Measurements from ENCODE around the gene INTS14. TPM values are rescaled to one million over a fixed set of nuclear protein-coding genes. Genes with fewer than 3 reads are reported as not detected.

INTS14 gene
- 33.3 TPM for polyA plus RNA-seq (2013, experiment 1 of 2)
- polyA plus RNA-seq (2013, experiment 2 of 2), result 31.6 TPM

GRCh38 chr15:65610871-65611718 is at the start of gene INTS14:
TSS of gene INTS14 (minus strand) at chr15:65611131. CDS start at chr15:65607380, 3,751 bp downstream.
- H3K4me1 ChIP-seq (ENCODE audit: insufficient read depth, low read length), result peaks cover 9% of the 10 kb centered on the region
- WGBS, result under 1% methylated on average over 64 of the region's 64 CpGs
- peak within 1 kb of the TSS; percentile 93 for H3K9ac ChIP-seq (ENCODE audit: low read depth, low read length)
- no peaks in the 10 kb centered on the region for H3K9me3 ChIP-seq (ENCODE audit: insufficient read depth, low read depth, low read length)
- no peaks in the 10 kb centered on the region for H3K27me3 ChIP-seq (ENCODE audit: insufficient read depth, low read length)
- peaks cover 12% of the 10 kb centered on the region for H3K36me3 ChIP-seq (ENCODE audit: insufficient read depth, low read length)
- H3K4me3 ChIP-seq (ENCODE audit: low read length), result peak within 1 kb of the TSS; percentile 86
- H3K27ac ChIP-seq (ENCODE audit: low read depth, low read length), result peak within 1 kb of the TSS; percentile 81

- H3K27ac ChIP-seq (ENCODE audit: low read depth, low read length), result no peak overlapping the region
- H3K4me1 ChIP-seq (ENCODE audit: insufficient read depth, low read length), result no peaks in the 10 kb centered on the region
- H3K4me3 ChIP-seq (ENCODE audit: low read length), result no peak overlapping the region
- no peaks in the 10 kb centered on the region for H3K9me3 ChIP-seq (ENCODE audit: insufficient read depth, low read depth, low read length)
- 94% methylated on average over 4 of the region's 4 CpGs for WGBS
- no peaks in the 10 kb centered on the region for H3K27me3 ChIP-seq (ENCODE audit: insufficient read depth, low read length)
- H3K36me3 ChIP-seq (ENCODE audit: insufficient read depth, low read length), result no peaks in the 10 kb centered on the region
- no peak overlapping the region for H3K9ac ChIP-seq (ENCODE audit: low read depth, low read length)
These were observed 48.6 kb upstream of the INTS14 start for GRCh38 chr15:65659502-65660052.

- H3K4me1 ChIP-seq (ENCODE audit: insufficient read depth, low read length), result no peaks in the 10 kb centered on the region
- H3K27ac ChIP-seq (ENCODE audit: low read depth, low read length), result no peak overlapping the region
- no peaks in the 10 kb centered on the region for H3K27me3 ChIP-seq (ENCODE audit: insufficient read depth, low read length)
- no peak overlapping the region for H3K9ac ChIP-seq (ENCODE audit: low read depth, low read length)
- H3K9me3 ChIP-seq (ENCODE audit: insufficient read depth, low read depth, low read length), result no peaks in the 10 kb centered on the region
- 88% methylated on average over 3 of the region's 4 CpGs for WGBS
- no peak overlapping the region for H3K4me3 ChIP-seq (ENCODE audit: low read length)
- H3K36me3 ChIP-seq (ENCODE audit: insufficient read depth, low read length), result no peaks in the 10 kb centered on the region
These were observed 44.5 kb upstream of the INTS14 start for GRCh38 chr15:65655457-65655856.

- H3K4me1 ChIP-seq (ENCODE audit: insufficient read depth, low read length), result no peaks in the 10 kb centered on the region
- H3K4me3 ChIP-seq (ENCODE audit: low read length), result no peak overlapping the region
- H3K27me3 ChIP-seq (ENCODE audit: insufficient read depth, low read length), result no peaks in the 10 kb centered on the region
- no peaks in the 10 kb centered on the region for H3K36me3 ChIP-seq (ENCODE audit: insufficient read depth, low read length)
- H3K9me3 ChIP-seq (ENCODE audit: insufficient read depth, low read depth, low read length), result no peaks in the 10 kb centered on the region
- H3K9ac ChIP-seq (ENCODE audit: low read depth, low read length), result no peak overlapping the region
- no peak overlapping the region for H3K27ac ChIP-seq (ENCODE audit: low read depth, low read length)
- 94% methylated on average over 1 of the region's 1 CpG for WGBS
These were observed 44.1 kb upstream of the INTS14 start for GRCh38 chr15:65655026-65655425.

GRCh38 chr15:65653801-65654521 is 43.0 kb upstream of the INTS14 start:
- no peaks in the 10 kb centered on the region for H3K4me1 ChIP-seq (ENCODE audit: insufficient read depth, low read length)
- no peak overlapping the region for H3K27ac ChIP-seq (ENCODE audit: low read depth, low read length)
- H3K36me3 ChIP-seq (ENCODE audit: insufficient read depth, low read length), result no peaks in the 10 kb centered on the region
- H3K9me3 ChIP-seq (ENCODE audit: insufficient read depth, low read depth, low read length), result no peaks in the 10 kb centered on the region
- no peak overlapping the region for H3K9ac ChIP-seq (ENCODE audit: low read depth, low read length)
- no peaks in the 10 kb centered on the region for H3K27me3 ChIP-seq (ENCODE audit: insufficient read depth, low read length)
- 98% methylated on average over 5 of the region's 5 CpGs for WGBS
- H3K4me3 ChIP-seq (ENCODE audit: low read length), result no peak overlapping the region

GRCh38 chr15:65653341-65653740 is 42.4 kb upstream of the INTS14 start:
- no peak overlapping the region for H3K4me3 ChIP-seq (ENCODE audit: low read length)
- no peaks in the 10 kb centered on the region for H3K36me3 ChIP-seq (ENCODE audit: insufficient read depth, low read length)
- no peak overlapping the region for H3K9ac ChIP-seq (ENCODE audit: low read depth, low read length)
- no peak overlapping the region for H3K27ac ChIP-seq (ENCODE audit: low read depth, low read length)
- no peaks in the 10 kb centered on the region for H3K4me1 ChIP-seq (ENCODE audit: insufficient read depth, low read length)
- H3K27me3 ChIP-seq (ENCODE audit: insufficient read depth, low read length), result no peaks in the 10 kb centered on the region
- H3K9me3 ChIP-seq (ENCODE audit: insufficient read depth, low read depth, low read length), result no peaks in the 10 kb centered on the region

- Histone ChIP-seq H3K27ac (ENCODE audit: low read depth, low read length) (no peak overlapping the region), H3K36me3 (ENCODE audit: insufficient read depth, low read length) (no peaks in the 10 kb centered on the region), H3K4me1 (ENCODE audit: insufficient read depth, low read length) (no peaks in the 10 kb centered on the region), H3K27me3 (ENCODE audit: insufficient read depth, low read length) (no peaks in the 10 kb centered on the region), H3K9me3 (ENCODE audit: insufficient read depth, low read depth, low read length) (no peaks in the 10 kb centered on the region), H3K9ac (ENCODE audit: low read depth, low read length) (no peak overlapping the region), H3K4me3 (ENCODE audit: low read length) (no peak overlapping the region)
- WGBS, result 91% methylated on average over 10 of the region's 11 CpGs
These were observed 41.2 kb upstream of the INTS14 start for GRCh38 chr15:65651831-65652749.

GRCh38 chr15:65651042-65651322 is 40.1 kb upstream of the INTS14 start:
- Histone ChIP-seq H3K9me3 (ENCODE audit: insufficient read depth, low read depth, low read length) (no peaks in the 10 kb centered on the region), H3K4me3 (ENCODE audit: low read length) (no peak overlapping the region), H3K9ac (ENCODE audit: low read depth, low read length) (no peak overlapping the region), H3K27ac (ENCODE audit: low read depth, low read length) (no peak overlapping the region), H3K27me3 (ENCODE audit: insufficient read depth, low read length) (no peaks in the 10 kb centered on the region), H3K36me3 (ENCODE audit: insufficient read depth, low read length) (no peaks in the 10 kb centered on the region), H3K4me1 (ENCODE audit: insufficient read depth, low read length) (no peaks in the 10 kb centered on the region)
- WGBS, result 100% methylated on average over 1 of the region's 1 CpG

- H3K27ac ChIP-seq (ENCODE audit: low read depth, low read length), result no peak overlapping the region
- no peaks in the 10 kb centered on the region for H3K4me1 ChIP-seq (ENCODE audit: insufficient read depth, low read length)
- no peak overlapping the region for H3K4me3 ChIP-seq (ENCODE audit: low read length)
- no peaks in the 10 kb centered on the region for H3K36me3 ChIP-seq (ENCODE audit: insufficient read depth, low read length)
- H3K9me3 ChIP-seq (ENCODE audit: insufficient read depth, low read depth, low read length), result no peaks in the 10 kb centered on the region
- WGBS, result 94% methylated on average over 12 of the region's 12 CpGs
- no peaks in the 10 kb centered on the region for H3K27me3 ChIP-seq (ENCODE audit: insufficient read depth, low read length)
- no peak overlapping the region for H3K9ac ChIP-seq (ENCODE audit: low read depth, low read length)
These were observed 39.5 kb upstream of the INTS14 start for GRCh38 chr15:65650312-65651041.

GRCh38 chr15:65646486-65646885 is 35.6 kb upstream of the INTS14 start:
- Histone ChIP-seq H3K4me3 (ENCODE audit: low read length) (no peak overlapping the region), H3K9ac (ENCODE audit: low read depth, low read length) (no peak overlapping the region), H3K27me3 (ENCODE audit: insufficient read depth, low read length) (no peaks in the 10 kb centered on the region), H3K4me1 (ENCODE audit: insufficient read depth, low read length) (no peaks in the 10 kb centered on the region), H3K27ac (ENCODE audit: low read depth, low read length) (no peak overlapping the region), H3K9me3 (ENCODE audit: insufficient read depth, low read depth, low read length) (no peaks in the 10 kb centered on the region), H3K36me3 (ENCODE audit: insufficient read depth, low read length) (no peaks in the 10 kb centered on the region)
- 91% methylated on average over 4 of the region's 4 CpGs for WGBS
